HuH-7 (cell line): ENCODE measurements around the gene DRD2.

Source experiments
- DNase-seq: peaks from one replicate; pipeline ENCODE4 v3.0.0; 2011; ENCODE audit warnings: low spot score

The DRD2 gene

DNA sequence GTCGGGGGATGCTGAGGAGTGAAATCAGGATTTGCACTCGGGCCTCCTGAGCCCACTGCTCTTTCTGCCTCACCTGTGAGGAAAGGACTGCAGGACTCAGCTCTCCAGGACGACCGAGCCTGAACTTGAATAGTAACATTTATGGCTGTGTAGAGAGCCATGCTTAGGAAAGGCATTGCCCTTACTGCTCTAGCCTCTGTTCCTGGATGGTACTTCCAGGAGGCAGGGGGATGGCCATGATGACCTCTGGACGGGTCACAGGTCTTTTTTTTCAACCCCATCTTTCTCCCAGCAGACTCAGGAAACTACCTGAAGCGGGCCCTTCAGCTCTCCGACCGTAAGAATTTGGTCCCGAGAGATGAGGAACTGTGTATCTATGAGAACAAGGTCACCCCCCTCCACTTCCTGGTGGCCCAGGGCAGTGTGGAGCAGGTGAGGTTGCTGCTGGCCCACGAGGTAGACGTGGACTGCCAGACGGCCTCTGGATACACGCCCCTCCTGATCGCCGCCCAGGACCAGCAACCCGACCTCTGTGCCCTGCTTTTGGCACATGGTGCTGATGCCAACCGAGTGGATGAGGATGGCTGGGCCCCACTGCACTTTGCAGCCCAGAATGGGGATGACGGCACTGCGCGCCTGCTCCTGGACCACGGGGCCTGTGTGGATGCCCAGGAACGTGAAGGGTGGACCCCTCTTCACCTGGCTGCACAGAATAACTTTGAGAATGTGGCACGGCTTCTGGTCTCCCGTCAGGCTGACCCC, 76.3 kb downstream of the DRD2 start:
- DNase-seq = no peak

DNA sequence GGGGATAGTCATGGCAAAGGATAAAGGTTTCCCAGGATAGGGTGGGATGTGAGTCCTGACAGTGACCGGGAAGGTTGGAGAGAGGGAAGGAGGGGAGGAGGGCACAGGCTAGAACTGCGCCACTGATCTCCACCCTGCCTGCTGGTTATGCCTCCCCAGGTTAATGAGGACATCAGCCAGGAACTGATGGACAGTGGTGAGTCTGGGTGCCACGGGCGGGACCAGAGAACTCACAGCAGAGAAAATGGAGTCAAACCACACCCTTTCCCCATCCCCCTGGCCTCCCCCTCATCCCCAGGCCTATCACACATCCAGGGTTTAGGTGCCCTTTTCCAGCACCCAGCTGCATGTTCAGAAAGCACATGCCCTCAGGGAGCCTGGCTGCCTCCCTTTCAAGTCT, 77.4 kb downstream of the DRD2 start:
- no peak for DNase-seq

DNA sequence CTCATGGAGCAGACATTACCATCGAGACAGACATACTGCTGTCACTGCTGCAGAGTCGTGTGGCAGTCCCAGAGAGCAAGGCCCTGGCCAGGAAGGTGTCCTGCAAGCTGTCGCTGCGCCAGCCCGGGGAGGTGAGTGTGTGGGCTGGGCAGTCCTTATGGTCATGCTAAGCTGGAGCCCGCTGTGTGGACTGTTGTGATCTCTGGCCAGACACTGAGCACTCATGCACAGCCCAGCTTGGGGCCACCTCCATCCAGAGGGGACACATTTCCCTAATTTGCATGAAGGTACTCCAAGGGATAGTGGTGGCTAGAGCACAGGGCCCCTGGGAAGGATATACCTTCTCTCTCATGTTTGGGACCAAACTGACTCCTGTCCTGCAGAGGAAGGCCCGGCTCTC, 78.0 kb downstream of the DRD2 start:
- no peak for DNase-seq

DNA sequence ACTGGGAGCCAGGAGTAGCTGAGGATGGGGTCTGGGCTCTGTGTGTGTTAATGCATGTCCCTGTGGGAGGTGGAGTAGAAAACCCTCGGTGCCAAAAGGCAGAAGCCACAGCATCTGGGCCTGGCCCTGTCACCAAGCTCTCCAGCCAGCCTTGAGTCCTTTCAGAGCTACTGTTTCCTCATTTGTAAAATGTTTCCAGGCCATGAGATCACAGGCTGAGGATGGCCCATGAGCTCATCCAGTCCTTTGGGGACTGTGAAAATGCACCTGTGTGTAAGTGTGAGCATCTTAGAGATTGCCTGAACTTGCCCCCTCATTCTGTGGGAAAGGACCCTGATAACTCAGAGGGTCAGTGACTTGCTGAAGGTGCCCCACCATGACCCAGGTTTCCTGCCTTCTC, 78.5 kb downstream of the DRD2 start:
- DNase-seq = no peak

DNA sequence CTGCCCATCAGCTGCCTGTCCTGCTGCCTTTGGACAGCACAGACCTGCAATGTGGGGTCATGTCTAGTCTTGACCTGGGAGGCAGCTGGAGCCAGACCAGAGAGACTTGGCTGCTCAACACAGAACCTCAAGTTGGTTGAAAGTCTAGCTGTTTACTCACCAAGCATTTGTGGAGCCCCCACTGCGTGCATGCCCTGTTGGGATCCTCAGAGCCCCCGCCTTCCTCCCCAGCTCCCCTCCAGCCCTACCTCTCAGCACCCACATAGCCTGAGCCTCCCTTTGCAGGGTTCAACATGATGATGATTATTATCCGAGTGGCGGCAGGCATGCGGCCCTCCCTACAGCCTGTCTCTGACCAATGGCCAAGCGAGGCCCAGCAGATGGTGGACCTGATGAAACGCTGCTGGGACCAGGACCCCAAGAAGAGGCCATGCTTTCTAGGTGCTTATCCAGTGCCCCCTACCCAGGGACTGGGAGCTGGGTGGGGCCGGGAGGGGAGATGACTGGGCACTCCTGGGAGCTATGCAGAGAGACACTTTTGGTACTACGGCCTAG, 79.3 kb downstream of the DRD2 start:
- no peak for DNase-seq

DNA sequence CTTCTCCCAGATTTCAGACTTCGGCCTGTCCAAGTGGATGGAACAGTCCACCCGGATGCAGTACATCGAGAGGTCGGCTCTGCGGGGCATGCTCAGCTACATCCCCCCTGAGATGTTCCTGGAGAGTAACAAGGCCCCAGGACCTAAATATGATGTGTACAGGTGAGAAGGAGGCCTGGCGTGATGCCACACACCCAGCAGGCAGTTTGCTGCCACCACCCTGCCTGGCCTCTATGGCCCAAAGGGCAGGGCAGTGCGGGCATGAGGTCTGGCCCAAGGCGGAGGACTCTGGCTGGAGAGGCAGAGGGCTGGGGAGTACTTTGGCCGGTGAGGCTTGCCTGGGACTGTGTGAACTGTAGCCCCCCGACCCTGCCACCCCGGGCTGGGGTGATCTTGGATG, 80.3 kb downstream of the DRD2 start:
- no peak for DNase-seq

DNA sequence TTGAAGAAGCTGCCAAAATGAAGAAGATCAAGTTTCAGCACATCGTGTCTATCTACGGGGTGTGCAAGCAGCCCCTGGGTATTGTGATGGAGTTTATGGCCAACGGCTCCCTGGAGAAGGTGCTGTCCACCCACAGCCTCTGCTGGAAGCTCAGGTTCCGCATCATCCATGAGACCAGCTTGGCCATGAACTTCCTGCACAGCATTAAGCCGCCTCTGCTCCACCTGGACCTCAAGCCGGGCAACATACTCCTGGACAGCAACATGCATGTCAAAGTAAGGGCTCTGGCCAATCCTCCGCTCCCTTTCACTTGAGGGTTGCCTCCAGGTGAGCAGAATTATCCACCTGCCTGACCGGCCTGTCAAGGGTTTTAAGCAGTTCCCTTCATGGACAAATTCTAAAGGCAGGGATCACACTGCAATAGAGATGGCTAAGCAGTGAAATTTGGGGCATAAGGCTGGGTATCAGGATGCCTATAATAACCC, 81.7 kb downstream of the DRD2 start:
- DNase-seq = no peak

DNA sequence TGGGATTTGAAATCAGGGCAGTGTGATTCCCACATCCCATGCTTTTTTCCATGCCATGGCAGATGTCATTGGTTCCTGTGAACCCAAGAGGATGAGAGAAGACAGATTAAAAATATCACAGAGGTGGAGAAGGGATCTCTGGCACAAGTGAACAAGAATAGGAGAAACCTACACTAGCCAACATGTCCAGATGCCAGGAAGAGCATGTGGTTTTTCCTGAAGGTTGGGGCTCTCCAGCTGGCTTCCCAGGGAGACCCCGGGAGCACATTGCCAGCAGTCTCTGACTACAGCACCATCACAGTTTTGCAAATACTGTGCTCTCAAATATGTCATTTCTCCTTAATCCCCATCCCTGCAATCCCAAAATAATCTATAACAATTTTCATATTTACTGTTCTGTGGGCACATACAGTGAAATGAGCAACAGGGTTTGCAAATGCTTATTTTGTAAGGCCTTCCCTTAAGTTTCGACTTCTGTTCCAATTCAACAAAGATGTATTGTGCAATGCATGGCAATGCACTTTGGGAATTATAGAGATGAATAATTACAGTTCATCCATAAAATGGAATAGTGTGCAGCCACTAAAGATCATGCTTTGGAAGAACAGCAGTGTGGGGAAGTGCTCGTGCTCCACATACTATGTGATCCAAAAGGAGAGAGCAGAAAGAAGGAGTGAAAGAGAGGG, 82.8 kb downstream of the DRD2 start:
- no peak for DNase-seq

DNA sequence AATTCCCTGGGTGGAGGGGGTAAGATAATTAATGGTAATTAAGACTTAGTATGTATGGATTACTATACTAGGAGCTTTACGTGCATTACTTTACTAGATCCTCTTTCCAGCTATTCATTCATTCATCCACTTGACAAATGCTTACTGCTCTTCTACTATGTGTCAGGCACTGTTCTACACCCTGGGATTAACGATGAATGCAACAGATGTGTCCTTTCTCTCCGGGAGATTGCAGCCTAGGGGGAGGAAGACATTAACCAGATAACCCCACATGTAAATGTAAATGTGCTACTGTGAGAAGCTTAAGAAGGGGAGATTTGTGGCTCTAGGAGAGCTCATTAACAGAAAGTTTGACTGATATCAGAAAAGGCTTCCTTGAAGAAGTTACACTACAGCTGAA, 85.9 kb downstream of the DRD2 start:
- DNase-seq = no peak

DNA sequence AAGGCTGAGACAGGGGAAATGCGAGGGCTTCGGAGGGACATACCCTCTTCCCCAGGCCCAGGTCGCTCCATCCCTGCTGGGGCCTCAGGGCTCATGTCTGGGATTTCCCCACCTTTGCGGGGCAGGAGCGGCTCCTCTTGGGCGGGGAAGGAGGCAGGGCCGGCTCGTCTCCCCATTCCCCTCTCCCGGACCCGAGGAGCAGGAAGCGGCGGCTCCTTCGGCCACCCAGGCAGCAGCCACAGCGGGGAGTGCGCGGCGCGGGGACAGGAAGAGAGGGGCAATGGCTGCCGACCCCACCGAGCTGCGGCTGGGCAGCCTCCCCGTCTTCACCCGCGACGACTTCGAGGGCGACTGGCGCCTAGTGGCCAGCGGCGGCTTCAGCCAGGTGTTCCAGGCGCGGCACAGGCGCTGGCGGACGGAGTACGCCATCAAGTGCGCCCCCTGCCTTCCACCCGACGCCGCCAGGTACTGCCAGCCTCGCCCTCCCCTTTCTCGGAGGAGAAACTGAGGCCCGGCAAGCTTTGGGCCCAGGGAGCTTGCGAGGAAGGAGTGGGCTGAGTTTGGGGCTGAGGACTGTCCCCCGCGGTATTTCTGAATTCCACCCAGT, 87.5 kb downstream of the DRD2 start, which contains the start of gene ANKK1:
Gene ANKK1, plus strand, starts transcription at position 175 of the 607 bp plus-strand sequence. Its CDS starts 106 bp downstream, at position 281.
- peak; percentile 30 for DNase-seq

DNA sequence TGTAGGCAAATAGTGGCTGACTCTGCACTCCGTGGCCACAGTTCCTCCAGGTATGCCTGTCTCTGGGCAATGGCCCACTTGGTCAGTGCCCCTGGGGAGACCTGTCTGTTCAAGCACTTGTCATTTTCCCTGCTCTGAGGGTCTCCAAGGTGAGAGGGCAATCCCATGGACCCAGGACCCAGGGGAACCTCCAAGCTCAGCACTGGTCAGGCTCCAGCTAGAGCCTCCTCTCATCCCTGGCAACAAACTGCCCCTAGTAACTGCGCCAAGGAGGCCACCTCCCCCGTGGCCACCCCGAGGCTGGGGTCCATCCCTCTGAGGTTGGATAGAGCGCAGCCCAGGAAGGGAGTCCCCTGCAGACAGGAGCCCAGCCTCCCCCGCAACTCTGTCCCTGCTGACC, 88.3 kb downstream of the DRD2 start:
- no peak for DNase-seq

DNA sequence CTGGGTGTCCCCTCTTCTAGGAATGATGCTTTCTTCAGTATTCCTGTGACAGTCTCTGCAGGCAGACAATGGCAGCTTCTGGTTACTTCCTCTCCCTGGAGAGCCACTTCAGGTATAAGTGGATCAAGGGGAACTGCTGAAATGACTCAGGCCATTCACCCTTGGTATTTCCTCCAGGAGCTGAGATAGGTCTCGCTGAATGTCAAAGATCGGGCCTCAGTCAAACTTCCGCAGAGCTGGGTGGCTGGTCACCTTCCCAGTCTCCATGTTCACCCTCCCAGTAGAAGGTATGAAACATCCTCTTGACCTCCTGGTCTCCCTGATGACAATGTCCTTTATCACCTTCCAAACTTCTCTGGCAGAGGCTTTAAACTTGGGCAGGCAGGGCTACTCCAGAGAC, 89.4 kb downstream of the DRD2 start:
- DNase-seq = no peak

DNA sequence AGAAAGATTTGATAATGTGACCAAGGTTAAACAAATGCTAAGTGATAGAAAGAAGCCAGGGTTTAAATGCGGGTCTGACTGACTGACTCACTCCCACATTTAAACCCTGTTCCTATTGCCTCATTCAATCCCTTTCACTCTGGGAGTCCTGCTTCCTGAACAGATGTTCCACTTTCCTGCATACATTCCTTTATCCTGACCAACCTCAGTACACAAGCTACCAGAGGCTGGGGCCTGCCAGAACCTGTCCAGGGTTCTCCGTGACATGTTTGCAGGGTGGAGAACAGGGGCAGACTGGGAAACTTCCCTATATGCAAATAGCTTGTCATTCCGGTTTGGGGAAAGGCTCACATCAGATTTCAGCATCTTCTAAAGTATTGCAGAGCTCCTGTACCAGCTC, 90.6 kb downstream of the DRD2 start:
- DNase-seq = no peak

DNA sequence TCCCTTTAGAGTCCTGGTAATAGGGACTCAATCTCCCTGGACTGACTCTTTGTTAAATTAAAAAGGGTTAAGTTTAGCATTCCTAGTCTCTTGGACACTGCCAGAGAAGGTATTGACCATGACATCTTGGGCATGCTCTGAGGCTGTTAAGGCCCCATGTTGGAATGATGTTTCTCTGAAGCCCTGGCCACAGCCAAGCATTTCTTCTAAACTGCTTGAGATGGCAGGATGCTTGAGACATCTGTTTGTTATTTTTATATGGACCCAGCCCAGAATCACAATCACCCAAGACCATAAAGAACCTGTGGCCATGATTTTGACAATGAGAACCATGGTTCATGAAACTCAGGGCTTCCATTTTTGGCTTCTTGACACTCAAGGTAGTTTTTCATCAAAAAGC, 93.1 kb downstream of the DRD2 start:
- DNase-seq = no peak

DNA sequence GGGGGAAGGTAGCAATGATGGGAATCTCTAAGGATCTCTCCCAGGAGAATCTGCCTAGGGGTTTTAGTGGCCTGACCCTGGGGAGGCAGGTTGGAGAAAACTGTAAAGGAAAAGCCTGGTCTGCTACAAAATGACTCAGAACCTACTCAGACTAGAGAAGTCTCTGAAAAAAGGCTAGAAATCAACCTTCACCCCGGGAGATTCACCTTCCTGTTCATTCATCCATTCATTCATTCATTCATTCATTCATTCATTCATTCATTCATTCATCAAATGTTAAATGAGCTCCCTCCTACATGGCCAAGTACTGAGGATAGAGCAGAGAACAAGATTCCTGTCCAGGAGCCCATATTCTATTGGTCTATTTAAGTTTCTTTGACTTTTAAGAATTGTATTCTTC, 96.5 kb downstream of the DRD2 start:
- DNase-seq = no peak

DNA sequence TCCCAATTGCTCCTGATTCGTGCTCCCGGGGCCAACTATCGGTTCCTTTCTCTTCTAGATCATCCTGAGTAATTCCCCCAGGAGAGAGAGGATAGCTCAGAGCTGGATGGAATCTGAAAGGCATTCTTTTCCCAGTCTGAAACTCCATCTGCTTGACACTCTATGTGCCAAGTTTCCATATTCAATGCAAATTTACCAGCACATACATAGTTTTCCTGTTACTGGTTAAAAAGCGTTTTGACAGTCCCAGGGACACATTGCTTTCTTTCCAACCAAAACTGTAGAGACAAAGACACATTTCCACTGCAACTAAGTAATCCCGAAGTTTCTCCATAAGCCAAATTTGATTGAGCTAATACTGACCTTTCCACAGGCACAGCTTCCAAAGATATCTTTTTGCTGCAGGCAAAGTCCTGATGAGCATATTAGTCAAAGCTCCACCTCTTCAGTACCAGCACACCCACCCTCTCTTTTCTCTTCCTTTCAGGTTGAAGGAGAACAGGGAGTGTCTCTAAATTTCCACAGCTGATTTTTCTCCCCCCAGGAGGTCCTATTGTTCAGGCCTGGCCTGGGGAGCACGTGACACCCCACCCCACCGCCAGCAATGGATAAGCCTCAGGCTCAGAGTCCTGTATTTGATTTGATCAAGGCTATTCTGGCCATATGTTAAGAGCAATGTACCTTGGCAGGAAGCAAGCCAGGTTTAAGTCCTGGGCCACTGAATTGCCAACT, 97.4 kb downstream of the DRD2 start:
- DNase-seq = no peak

DNA sequence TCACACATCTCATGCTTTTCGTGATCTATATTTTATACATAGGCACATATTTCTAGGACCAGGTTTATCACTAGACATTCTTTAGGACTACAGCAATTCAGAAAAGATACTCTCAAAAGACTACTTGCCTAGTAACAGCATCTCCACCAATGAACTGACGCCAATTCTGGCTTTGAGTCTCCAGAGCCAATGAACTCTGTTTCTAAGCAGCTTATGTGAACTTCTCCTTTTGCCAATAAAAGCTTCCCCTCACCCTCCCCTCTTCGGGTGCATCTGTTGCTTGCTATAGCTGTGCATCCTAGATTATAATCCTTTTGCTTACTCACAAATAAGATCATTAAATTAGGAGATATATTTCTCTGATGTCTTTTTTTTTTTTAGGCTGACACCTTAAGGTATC, 99.0 kb downstream of the DRD2 start:
- DNase-seq = no peak

DNA sequence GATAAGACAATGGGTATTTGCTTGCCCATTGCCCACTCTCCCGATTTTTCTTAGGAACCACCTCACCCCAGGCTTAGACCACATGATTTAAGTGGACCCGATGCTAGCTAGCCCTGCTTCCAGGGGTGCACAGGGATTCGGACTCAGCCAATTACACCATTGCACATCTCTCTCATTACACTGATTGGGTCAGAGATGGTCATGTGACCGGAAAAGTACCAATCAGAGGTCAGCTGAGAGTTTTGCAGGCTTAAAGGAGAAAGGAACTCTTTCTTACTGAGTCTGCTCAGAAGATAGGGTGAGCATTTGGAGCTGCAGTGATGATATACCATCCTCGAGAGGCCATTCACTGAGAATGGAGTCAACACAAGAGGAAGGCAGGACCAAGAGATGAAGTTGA, 99.8 kb downstream of the DRD2 start:
- DNase-seq = no peak

DNA sequence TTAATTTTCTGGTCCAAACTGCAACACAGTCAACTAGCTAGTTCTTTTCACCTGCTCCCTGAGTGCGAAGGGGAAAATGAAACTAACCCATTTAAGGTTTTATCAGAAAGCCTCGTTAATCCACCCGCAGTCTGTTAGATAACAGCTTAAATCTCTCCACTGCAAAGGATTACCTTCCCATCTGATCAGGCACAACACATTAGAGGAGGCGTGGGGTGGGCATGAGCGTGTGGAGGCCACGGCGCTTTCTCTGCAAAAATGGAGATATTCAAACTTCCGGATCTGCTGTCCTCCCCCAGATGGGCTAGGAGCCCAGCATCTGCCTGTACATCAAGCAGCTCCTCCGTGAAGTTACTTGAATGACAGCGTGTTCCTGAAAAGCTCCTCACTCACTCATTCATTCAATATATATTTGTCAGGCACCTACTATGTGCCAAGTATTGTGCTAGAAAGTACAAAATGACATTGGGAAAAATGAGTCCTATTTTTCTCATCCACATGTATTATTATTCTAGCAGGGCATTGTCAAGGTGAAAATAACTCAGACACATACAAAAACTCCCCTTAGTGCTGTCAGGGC, 101.1 kb downstream of the DRD2 start:
- no peak for DNase-seq

DNA sequence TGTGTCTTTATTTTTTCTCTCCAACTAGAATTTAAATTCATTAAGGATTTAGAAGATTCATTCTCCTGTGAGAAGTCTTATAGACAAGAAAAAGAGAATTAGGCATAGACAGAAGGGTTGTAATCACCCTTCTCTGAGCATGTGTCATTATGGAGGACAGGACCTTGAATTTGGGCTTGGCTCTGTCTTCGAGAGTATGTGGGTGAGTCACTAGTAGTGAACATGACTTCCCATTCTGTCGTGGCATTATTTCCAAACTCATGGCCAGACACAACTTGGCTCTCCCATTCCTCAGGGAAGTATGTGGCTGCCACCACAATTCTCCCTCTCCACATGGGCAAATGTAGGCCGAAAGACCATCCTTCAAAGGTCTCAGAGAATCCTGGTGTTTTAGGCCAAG, 101.9 kb downstream of the DRD2 start:
- DNase-seq = no peak

DNA sequence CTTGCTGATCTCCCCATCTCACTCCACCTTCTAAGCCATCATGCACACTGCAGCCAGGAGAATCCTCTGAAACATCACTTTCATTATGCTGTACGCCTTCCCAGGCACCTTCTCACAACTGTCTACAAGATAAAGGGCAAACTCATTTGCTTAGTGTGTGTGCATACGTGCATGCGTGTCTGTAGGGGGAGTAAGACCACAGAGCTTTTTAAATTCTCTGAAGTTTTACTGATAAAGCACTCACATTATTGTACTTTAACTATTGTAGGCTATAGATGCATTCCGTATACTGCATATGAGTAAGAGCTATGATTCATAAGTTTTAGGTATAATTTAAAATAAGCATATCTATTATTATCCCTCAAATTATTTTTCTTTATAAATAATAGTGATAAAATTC, 102.9 kb downstream of the DRD2 start:
- no peak for DNase-seq

DNA sequence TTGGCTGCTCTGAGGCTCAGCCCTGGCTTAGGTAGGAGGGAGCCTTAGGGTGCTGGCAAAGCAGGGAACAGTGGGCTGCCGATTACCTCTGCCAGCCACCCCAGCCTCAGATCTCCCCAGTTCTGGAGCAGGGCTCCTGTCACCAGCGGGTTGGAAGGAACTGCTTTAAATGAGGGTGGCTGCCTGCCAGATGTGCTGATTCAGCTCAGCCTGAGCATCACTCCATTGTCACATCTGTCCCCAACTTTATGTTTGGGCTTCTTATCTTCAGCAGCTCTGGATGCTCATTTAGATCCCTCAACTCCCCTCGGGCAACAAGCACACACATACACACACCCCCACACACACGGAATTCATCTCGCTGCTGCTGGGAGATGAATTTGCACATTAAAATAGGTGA, 104.6 kb downstream of the DRD2 start:
- DNase-seq = no peak
